HG03095 (cell line): ENCODE measurements around the gene SEC14L5.

ENCODE experiments used
- ATAC-seq: cut with Tn5 transposase; IDR thresholded peaks from one replicate; pipeline ENCODE4 v1.9.1; 2021; ENCODE audit warnings: moderate library complexity; ENCODE audit not compliant: unreplicated experiment

SEC14L5 gene

GRCh38 chr16:4982056-4982867 lies 24.1 kb downstream of the SEC14L5 start:
- no peak for ATAC-seq

GRCh38 chr16:4984174-4984990 lies 26.3 kb downstream of the SEC14L5 start:
- ATAC-seq: no peak

- no peak for ATAC-seq
Measured at GRCh38 chr16:4987250-4987579, 29.1 kb downstream of the SEC14L5 start.

- no peak for ATAC-seq
Measured at GRCh38 chr16:4987580-4988374, 29.6 kb downstream of the SEC14L5 start.

- ATAC-seq: no peak
Measured at GRCh38 chr16:4988647-4989046, 30.5 kb downstream of the SEC14L5 start.

GRCh38 chr16:4989391-4990006 lies 31.4 kb downstream of the SEC14L5 start:
- no peak for ATAC-seq

- no peak for ATAC-seq
Measured at GRCh38 chr16:4990415-4990814, 32.3 kb downstream of the SEC14L5 start.

GRCh38 chr16:4991754-4992153 lies 33.6 kb downstream of the SEC14L5 start:
- ATAC-seq: no peak

GRCh38 chr16:4994719-4995434 lies 36.7 kb downstream of the SEC14L5 start:
- no peak for ATAC-seq

- no peak for ATAC-seq
Measured at GRCh38 chr16:5000573-5001001, 42.5 kb downstream of the SEC14L5 start.

GRCh38 chr16:5001571-5001970 lies 43.4 kb downstream of the SEC14L5 start:
- no peak for ATAC-seq

- no peak for ATAC-seq
Measured at GRCh38 chr16:5001986-5002385, 43.9 kb downstream of the SEC14L5 start.

- ATAC-seq: no peak
Measured at GRCh38 chr16:5002699-5003143, 44.6 kb downstream of the SEC14L5 start.

GRCh38 chr16:5003211-5003610 lies 45.1 kb downstream of the SEC14L5 start:
- ATAC-seq: no peak

- no peak for ATAC-seq
Measured at GRCh38 chr16:5003828-5004227, 45.7 kb downstream of the SEC14L5 start.

GRCh38 chr16:5004311-5004710 lies 46.2 kb downstream of the SEC14L5 start:
- ATAC-seq: no peak

- ATAC-seq: no peak
Measured at GRCh38 chr16:5005916-5006315, 47.8 kb downstream of the SEC14L5 start.

- ATAC-seq: no peak
Measured at GRCh38 chr16:5006348-5007193, 48.4 kb downstream of the SEC14L5 start.

- ATAC-seq: no peak
Measured at GRCh38 chr16:5007256-5007655, 49.1 kb downstream of the SEC14L5 start.
